ENCODE results near the gene DIP2B.
"Not testable (repeated sequence)": the region's sequence is repeated elsewhere in the genome, so short reads cannot be mapped to it uniquely, and the experiment has no call there.

Gene DIP2B

GRCh38 chr12:50519353-50519752 lies 14.6 kb downstream of the DIP2B start:
- DNase-seq, result no peak

- DNase-seq, result no peak
Observed at GRCh38 chr12:50520416-50521207, 15.8 kb downstream of the DIP2B start.

GRCh38 chr12:50521781-50522180 lies 17.0 kb downstream of the DIP2B start:
- not testable (repeated sequence) for DNase-seq

GRCh38 chr12:50523772-50524171 lies 19.0 kb downstream of the DIP2B start:
- DNase-seq, result no peak

GRCh38 chr12:50524621-50525020 lies 19.8 kb downstream of the DIP2B start:
- DNase-seq, result no peak

GRCh38 chr12:50525422-50525821 lies 20.6 kb downstream of the DIP2B start:
- DNase-seq, result no peak

GRCh38 chr12:50527359-50527726 lies 22.6 kb downstream of the DIP2B start:
- DNase-seq, result no peak

GRCh38 chr12:50528800-50529199 lies 24.0 kb downstream of the DIP2B start:
- DNase-seq, result no peak

- DNase-seq, result no peak
Observed at GRCh38 chr12:50529345-50529744, 24.6 kb downstream of the DIP2B start.

GRCh38 chr12:50530532-50530931 lies 25.7 kb downstream of the DIP2B start:
- no peak for DNase-seq

- DNase-seq, result no peak
Observed at GRCh38 chr12:50533203-50533584, 28.4 kb downstream of the DIP2B start.

- no peak for DNase-seq
Observed at GRCh38 chr12:50533971-50534370, 29.2 kb downstream of the DIP2B start.

- no peak for DNase-seq
Observed at GRCh38 chr12:50536831-50537537, 32.2 kb downstream of the DIP2B start.

- no peak for DNase-seq
Observed at GRCh38 chr12:50537538-50537919, 32.7 kb downstream of the DIP2B start.

- DNase-seq, result no peak
Observed at GRCh38 chr12:50538182-50538581, 33.4 kb downstream of the DIP2B start.

- no peak for DNase-seq
Observed at GRCh38 chr12:50541139-50541538, 36.4 kb downstream of the DIP2B start.

GRCh38 chr12:50542448-50542847 lies 37.7 kb downstream of the DIP2B start:
- DNase-seq, result no peak

GRCh38 chr12:50543188-50543587 lies 38.4 kb downstream of the DIP2B start:
- DNase-seq, result not testable (repeated sequence)

- no peak for DNase-seq
Observed at GRCh38 chr12:50545213-50545612, 40.4 kb downstream of the DIP2B start.

- no peak for DNase-seq
Observed at GRCh38 chr12:50545786-50546185, 41.0 kb downstream of the DIP2B start.

- DNase-seq, result no peak
Observed at GRCh38 chr12:50546441-50547318, 41.9 kb downstream of the DIP2B start.

- no peak for DNase-seq
Observed at GRCh38 chr12:50547742-50548141, 43.0 kb downstream of the DIP2B start.

GRCh38 chr12:50549885-50550284 lies 45.1 kb downstream of the DIP2B start:
- DNase-seq, result no peak
